Measurements from ENCODE around the gene OR5W2.
"Not testable (repeated sequence)": the region's sequence is repeated elsewhere in the genome, so short reads cannot be mapped to it uniquely, and the experiment has no call there.

OR5W2 gene

DNA sequence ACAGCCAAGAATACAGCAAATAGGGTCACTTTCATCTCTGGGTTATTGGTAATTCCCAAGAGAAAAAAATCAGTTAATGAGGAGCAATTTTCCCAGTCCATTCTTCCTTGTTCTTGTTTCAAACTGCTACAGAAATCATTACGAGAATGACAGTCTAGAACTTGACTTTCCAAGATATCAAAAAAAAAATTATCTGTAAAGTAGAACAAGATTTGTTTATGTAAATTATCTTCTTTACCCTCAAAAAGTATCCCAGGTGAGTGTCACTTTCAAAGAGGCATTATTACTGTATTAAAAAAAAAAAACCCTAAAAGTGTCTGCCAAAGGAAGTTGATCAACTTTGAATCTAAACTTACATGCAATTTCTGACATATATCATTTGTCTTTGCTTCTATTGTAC lies at the start of gene OR5W2:
TSS of gene OR5W2 (minus strand) at position 101 of the 400 bp plus-strand sequence. CDS start at position 101, 0 bp downstream.
- no peak for DNase-seq (ENCODE audit: low read depth in 1 of 2, low spot score in 1 of 2)

DNA sequence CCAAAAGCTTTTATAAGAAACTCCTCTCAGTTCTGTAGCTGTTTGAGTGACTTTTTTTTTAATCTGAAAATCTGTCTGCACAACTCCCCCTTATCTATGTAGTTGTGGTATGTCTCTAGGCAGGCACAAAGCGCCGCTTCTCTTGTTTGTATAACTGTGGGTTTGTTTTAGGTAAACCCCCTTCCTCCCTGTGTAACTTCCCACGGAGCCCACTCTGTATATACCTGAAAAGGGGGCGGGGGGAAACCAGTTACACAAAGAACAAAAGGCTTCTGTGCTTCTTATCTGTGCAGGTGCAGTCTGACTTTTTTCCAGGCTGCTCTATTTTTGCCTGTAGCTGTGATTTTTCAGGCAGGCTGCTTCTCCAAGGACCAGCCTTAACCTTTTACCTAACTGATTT lies 42.1 kb upstream of the OR5W2 start:
- no peak for DNase-seq (ENCODE audit: low read depth in 1 of 2, low spot score in 1 of 2)

DNA sequence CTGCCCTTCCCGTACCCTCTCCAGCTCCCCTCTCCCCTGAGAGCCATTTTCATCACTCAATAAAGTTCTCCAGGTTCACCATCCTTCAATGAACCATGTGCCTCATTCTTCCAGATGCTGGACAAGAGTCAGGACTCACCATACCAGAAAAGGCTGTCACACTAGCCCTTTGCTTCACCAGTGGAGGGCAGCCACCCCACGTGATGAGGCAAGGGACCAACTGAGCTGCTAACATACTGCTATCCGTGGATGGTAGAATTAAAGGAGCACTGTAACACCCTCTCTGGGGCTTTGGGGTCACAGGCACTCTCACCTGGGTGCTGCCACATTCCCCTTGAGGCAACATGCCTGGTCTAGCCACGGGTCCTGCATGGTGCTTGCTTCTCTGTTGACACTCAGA lies 34.9 kb upstream of the OR5W2 start:
- DNase-seq (ENCODE audit: low read depth in 1 of 2, low spot score in 1 of 2), result no peak

DNA sequence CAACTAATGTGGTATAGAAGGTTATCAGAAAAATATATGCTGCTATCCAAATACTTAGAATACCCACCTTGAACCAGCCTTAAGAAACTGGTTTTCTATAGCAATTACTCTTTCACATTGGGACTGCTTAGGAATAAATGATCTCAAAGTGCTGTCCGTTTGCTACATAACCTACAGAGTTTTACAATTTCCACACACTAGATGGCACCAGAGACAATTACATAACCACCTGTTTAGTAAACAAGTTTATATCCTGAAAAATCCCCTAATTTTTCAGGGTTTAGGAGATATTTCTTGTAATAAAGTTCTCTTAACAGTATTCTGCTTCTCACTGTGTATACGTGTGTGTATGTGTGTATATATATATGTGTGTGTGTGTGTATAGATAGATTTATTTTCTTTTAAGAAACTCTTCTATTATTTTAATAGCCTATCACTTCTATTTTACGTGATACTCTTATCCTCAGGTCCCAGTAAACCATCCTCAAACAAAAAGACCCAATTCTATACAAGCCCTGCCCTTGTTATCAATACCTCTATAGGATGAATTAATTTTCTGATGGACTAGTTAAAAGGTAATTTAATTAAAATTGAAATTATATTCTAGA lies 28.5 kb upstream of the OR5W2 start:
- DNase-seq (ENCODE audit: low read depth in 1 of 2, low spot score in 1 of 2), result no peak

DNA sequence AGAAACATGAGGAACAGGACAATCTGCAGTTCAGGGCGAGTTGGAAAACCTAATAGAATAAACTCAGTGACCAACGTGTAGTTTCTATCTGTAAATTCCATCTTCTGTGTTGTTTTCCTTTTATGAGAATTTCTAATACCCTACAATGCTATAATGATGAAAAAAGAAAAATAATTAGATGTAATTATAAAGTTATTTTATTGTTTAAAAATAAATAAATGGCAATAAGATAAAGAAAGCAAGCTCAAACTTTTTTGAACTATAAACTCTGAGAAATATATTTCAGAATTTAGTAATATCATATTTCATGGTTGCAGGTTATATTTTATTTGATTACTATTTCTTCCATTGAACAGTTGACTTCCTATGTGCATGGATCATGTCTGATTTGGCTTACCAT lies 21.9 kb upstream of the OR5W2 start, which contains the start of gene OR5I1:
TSS of gene OR5I1 (minus strand) at position 101 of the 400 bp plus-strand sequence. CDS start at position 101, 0 bp downstream.
- no peak for DNase-seq (ENCODE audit: low read depth in 1 of 2, low spot score in 1 of 2)

DNA sequence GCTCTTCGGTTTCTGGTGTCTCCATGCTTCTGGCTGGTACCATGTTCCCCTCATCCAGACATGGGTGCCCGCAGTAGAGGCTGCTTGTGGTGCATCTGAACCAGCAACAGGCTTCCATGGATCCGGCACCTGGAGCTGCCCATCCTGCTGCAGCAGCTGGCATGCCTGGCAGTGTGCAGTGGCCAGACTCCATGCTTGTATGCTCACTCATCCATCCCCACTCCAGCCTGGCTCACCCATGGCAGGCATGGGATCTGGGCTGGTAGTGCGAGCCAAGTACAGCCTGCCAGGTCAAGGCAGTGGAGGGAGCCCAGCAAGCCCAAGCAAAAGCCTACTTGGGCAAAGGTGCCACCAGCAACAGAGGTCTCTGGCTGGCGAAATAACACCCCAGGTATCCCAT lies 6.2 kb upstream of the OR5W2 start:
- DNase-seq (ENCODE audit: low read depth in 1 of 2, low spot score in 1 of 2), result no peak

DNA sequence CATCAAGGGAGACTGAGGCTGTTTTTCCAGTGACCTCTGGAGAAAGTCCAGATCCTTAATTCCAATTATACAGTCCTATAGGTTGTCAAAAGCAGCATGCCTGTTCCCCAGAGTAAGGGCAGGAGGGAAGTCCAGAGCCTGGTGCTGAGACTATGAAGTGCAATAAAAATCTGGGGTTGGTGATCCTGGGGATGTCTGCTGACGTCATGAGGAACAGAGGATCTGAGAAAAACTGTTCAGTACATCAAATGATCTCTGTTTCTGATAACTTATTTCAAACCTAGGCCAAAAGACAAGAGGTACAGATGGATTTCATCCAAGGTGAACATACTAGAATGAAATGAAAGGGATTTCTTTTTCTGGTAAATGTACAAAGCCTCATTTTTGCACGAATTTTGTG lies 12.1 kb downstream of the OR5W2 start:
- DNase-seq (ENCODE audit: low read depth in 1 of 2, low spot score in 1 of 2), result no peak

DNA sequence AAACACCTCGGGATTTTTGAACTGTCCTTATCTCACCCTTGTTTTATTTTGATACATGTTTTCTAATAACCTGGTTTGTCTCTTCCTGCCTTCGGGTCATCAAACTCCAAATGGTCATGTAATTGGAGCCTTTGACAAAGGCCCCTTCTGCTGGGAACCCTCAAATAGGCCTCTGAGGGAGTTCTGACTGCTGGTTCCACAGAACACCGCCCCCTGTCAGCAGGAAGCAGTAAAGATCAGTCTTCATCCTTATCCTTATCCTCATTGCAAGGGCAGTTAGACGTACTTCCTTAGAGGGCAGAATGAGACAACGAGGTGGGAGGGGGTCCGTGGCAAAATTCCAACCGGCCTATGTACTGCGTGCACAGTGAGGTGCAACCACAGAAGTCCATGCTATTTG lies 19.2 kb downstream of the OR5W2 start:
- DNase-seq (ENCODE audit: low read depth in 1 of 2, low spot score in 1 of 2), result no peak

DNA sequence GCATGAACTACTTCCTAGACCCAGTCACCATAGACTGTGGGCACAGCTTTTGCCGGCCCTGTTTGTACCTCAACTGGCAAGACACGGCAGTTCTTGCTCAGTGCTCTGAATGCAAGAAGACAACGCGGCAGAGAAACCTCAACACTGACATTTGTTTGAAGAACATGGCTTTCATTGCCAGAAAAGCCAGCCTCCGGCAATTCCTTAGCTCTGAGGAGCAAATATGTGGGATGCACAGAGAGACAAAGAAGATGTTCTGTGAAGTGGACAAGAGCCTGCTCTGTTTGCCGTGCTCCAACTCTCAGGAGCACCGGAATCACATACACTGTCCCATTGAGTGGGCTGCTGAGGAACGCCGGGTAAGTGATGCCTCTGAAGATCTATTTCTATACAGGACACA lies 28.9 kb downstream of the OR5W2 start:
- DNase-seq (ENCODE audit: low read depth in 1 of 2, low spot score in 1 of 2), result not testable (repeated sequence)

DNA sequence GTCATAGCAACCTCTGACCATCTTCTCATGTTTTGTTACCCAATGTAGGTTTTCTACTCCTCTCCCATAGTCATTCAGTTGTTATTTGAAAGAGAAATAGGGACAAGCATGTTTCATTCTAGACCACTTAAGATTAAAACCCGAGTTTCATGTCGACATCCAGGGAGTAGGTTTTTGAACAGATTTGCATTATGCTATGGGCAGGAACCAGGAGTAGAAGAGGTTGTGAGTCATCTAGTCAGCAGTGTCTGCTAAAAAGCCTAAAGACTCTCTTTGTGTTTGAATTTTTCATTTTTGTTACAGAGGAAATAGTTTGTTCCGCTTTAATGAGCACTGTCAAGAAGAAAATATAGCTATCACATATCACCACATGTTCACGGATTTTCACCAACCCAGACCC lies 29.4 kb downstream of the OR5W2 start:
- DNase-seq (ENCODE audit: low read depth in 1 of 2, low spot score in 1 of 2), result not testable (repeated sequence)

DNA sequence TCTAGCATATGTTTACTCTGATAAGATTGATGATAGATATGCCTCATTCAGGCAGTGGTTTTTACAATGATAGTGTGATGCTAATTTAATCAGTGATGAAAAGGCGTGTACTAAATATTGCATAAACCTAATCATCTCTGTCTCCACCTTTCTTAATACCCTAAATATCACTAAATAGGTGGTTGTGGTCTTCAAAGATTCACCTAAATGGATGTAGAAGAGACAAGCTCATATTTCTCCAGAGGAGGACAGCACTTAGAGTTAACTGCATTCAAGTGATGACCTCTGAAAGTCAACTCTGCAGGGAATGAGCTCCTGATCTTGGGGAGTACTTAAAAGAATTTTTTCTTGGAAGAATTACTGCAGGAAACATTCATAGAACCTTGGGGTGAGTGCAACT lies 31.4 kb downstream of the OR5W2 start, which contains the start of gene TRIM51:
TSS of gene TRIM51 (plus strand) at position 301 of the 400 bp plus-strand sequence. CDS start 2,132 bp downstream, outside the sequence.
- DNase-seq (ENCODE audit: low read depth in 1 of 2, low spot score in 1 of 2), result not testable (repeated sequence)

DNA sequence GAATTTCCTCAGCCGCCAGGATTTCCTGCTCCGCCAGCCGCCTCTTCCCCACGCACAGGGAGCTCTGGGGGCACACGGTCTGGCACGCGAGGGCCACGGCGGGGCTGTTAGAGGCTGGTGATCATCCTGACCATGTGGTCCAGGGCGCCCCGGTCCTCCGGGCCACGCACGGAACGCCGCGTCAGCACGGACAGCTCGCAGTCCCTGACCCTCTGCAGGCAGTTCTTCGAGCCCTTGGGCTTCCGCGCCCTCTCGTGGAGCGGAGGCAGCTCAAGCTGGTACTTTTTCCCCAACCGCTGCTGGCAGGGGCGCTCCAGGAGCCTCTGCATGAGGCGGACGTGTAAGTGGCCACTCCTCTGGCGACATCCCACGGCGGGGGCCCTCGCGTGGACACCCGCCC lies 41.2 kb downstream of the OR5W2 start:
- not testable (repeated sequence) for DNase-seq (ENCODE audit: low read depth in 1 of 2, low spot score in 1 of 2)

DNA sequence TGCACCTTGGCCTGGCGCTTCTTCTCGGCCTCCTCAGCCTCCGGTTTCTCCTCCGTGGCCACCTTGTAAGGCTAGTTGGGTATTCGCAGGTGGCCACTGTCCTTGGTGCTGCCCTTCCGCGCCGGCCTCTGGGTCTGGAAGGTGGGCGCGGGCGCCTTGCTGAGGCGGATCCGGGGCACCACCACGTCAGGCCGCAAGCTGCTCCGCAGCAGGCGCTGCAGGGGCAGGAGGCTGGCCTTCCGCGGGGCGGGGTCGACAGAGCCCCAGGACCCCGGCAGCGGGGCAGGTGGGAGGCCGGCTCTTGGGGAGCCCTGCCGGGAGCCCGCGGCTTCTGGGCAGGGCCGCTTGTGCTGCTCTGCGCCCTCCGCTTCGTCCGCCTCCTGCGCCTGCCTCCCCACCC lies 41.7 kb downstream of the OR5W2 start:
- DNase-seq (ENCODE audit: low read depth in 1 of 2, low spot score in 1 of 2), result not testable (repeated sequence)

DNA sequence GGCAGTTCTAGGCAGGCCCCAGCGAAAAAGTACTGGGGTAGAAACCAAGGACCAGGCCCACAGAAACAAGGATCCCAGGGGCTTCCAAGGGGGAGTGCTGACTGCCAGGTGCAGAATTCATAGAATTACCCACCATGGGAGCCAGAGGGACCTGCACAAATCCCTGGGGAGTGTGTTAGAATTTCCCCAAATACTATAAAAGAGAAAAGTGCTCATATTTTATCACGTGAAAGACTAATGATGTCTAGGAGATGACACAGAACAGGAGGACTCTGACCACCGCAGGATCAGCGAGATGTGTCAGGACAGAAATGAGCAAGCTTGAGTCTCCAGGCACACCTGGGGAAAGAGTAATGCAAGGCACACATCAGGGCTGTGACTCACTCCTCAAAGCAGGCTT lies 47.0 kb downstream of the OR5W2 start:
- DNase-seq (ENCODE audit: low read depth in 1 of 2, low spot score in 1 of 2), result not testable (repeated sequence)
